AG08395 (cell line): ENCODE results near the gene SIAH1.
"Not testable (repeated sequence)": the region's sequence is repeated elsewhere in the genome, so short reads cannot be mapped to it uniquely, and the experiment has no call there.

Experiments used
- DNase-seq: peaks from one replicate; pipeline ENCODE4 v3.0.0; 2012; ENCODE audit warnings: mixed read lengths, low spot score

SIAH1 gene

GRCh38 chr16:48393485-48394354, 8.5 kb upstream of the SIAH1 start:
- peak; percentile 81 for DNase-seq

DNA sequence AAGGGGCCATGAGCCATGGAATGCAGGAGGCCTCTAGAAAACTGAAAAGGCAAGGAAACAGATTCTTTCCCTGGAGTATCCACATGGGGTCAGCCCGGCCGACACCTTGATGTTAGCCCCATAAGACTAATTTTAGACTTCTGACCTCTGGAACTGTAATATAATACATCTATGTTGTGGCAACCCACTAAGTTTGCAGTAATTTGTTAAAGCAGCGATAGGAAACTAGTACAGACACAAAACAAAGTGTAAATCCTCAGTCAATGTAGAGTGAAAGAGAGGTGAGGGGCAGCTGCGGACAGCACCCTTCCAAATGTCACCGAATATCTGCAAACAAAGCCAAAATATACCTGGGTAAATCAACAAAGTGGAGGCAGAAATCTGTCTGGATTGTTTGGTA, 7.2 kb upstream of the SIAH1 start:
- no peak for DNase-seq

GRCh38 chr16:48386559-48387312, 1.5 kb upstream of the SIAH1 start:
- DNase-seq = no peak

- peak; percentile 70 for DNase-seq
Measured at GRCh38 chr16:48384520-48385252, 527 bp downstream of the SIAH1 start.

DNA sequence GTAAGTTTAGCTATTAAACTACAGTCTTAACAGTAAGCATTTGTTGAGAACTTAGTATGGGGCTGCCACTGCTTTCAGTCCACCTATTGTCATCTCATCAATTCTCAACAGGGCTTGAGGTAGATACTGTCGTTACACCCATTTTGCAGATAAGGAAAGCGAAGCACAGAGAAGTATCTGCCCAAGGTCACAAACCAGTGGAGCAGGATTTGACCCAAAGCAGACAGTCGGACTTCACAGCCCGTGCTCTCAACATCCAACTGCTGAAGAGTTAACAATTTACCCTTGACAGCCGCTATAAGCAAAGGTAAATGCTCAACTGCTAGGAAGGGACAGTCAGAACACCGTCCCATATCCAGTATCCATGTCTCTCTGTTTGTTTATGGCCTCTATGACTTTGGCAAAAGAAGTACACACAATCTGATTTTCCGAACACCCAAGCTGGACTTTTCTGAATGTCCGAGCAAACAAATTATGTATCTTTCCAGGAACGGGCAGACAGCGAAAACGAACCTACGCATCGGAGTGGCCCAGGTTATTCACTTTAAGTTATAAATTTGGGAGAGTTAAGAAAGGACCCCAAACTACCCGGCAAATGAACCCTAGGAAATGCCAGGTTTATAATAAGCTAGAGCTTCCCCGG, 1.2 kb downstream of the SIAH1 start:
- DNase-seq = no peak

GRCh38 chr16:48383009-48383876, 2.0 kb downstream of the SIAH1 start:
- DNase-seq = peak; percentile 54

DNA sequence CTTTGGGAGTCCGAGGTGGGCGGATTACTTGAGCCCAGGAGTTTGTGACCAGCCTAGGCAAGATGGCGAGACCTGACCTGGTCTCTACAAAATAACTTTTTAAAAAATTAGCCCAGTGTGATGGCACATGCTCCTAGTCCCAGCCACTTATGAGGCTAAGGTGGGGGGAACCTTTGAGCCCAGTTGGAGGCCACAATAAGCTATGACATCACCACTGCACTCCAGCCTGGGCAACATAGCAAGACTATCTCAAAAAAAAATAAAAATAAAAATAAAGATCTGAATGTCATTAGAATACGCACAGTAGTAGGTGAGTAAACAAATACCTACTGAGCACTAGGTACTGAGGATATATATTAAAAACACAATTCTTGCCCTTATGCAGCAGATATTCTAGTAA, 3.1 kb downstream of the SIAH1 start:
- no peak for DNase-seq

DNA sequence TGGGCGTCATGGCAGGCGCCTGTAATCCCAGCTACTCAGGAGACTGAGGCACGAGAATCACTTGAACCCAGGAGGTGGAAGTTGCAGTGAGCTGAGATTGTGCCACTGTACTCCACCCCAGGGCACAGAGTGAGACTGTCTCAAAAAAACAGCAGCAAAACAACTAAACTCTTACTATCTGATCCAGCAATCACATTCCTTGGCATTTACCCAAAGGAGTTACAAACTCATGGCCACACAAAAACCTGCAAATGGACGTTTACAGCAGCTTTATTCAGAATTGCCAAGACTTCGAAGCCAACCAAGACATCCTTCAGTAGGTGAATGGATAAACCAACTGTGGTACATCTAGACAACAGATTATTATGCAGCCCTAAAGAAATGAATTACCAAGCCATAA, 4.0 kb downstream of the SIAH1 start:
- no peak for DNase-seq

- no peak for DNase-seq
Measured at GRCh38 chr16:48378836-48379235, 6.4 kb downstream of the SIAH1 start.

- DNase-seq = no peak
Measured at GRCh38 chr16:48378276-48378675, 6.9 kb downstream of the SIAH1 start.

GRCh38 chr16:48377301-48377700, 7.9 kb downstream of the SIAH1 start:
- DNase-seq = not testable (repeated sequence)

- no peak for DNase-seq
Measured at GRCh38 chr16:48374255-48374654, 11.0 kb downstream of the SIAH1 start.

- DNase-seq = no peak
Measured at GRCh38 chr16:48373258-48374029, 11.8 kb downstream of the SIAH1 start.

DNA sequence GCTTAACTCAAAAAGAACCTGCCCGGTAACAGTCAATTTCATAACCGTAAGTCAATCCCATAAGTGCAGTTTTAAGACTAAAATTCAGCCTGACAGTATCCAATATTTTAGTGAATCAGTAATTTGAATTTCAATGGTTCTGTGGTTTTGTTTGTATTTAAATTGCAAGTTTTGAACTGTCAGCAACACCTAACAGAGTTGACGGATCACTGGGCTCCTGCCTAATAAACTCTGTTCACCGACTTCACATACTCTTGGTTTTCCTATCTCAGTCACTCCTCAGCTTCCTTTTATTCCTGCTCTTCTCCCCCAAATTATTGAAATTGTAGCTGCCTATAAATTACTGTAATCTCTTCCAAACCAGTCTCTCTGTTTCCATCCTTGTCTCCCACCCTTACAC, 12.5 kb downstream of the SIAH1 start:
- no peak for DNase-seq

- DNase-seq = no peak
Measured at GRCh38 chr16:48371393-48371780, 13.8 kb downstream of the SIAH1 start.

DNA sequence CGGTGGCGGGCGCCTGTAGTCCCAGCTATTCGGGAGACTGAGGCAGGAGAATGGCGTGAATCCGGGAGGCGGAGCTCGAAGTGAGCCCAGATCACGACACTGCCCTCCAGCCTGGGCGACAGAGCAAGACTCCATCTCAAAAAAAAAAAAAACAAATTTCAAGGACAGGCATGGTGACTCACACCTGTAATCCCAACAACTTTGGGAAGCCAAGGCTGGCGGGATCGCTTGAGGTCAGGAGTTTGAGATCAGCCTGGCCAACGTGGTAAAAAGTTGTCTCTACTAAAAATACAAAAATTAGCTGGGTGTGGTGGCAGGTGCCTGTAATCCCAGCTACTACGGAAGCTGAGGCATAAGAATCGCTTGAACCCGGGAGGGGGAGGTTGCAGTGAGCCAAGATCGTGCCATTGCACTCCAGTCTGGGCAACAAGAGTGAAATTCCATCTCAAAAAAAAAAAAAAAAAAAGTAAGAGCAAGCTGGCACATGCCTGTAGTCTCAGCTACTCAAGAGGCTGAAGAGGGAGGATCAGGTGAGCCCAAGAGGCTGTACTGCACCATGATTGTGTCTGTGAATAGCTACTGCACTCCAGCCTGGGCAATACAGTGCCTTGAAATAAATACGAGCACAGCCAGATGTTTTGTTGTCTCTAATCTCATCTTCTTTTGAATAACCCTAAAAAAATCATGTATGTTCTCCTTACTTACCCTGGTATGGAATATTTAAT, 14.4 kb downstream of the SIAH1 start:
- not testable (repeated sequence) for DNase-seq

GRCh38 chr16:48370229-48370628, 15.0 kb downstream of the SIAH1 start:
- DNase-seq = no peak

- no peak for DNase-seq
Measured at GRCh38 chr16:48369765-48370164, 15.4 kb downstream of the SIAH1 start.

- DNase-seq = no peak
Measured at GRCh38 chr16:48367441-48368049, 17.7 kb downstream of the SIAH1 start.
